NCI-H187 (cell line): Measurements from ENCODE around the gene BIN1.

Experiments
- DNase-seq, 2 experiments: peaks; one replicate each; lab custom pipeline; 2025; lab: John Stamatoyannopoulos, UW

The BIN1 gene, protein sequence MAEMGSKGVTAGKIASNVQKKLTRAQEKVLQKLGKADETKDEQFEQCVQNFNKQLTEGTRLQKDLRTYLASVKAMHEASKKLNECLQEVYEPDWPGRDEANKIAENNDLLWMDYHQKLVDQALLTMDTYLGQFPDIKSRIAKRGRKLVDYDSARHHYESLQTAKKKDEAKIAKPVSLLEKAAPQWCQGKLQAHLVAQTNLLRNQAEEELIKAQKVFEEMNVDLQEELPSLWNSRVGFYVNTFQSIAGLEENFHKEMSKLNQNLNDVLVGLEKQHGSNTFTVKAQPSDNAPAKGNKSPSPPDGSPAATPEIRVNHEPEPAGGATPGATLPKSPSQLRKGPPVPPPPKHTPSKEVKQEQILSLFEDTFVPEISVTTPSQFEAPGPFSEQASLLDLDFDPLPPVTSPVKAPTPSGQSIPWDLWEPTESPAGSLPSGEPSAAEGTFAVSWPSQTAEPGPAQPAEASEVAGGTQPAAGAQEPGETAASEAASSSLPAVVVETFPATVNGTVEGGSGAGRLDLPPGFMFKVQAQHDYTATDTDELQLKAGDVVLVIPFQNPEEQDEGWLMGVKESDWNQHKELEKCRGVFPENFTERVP

DNA sequence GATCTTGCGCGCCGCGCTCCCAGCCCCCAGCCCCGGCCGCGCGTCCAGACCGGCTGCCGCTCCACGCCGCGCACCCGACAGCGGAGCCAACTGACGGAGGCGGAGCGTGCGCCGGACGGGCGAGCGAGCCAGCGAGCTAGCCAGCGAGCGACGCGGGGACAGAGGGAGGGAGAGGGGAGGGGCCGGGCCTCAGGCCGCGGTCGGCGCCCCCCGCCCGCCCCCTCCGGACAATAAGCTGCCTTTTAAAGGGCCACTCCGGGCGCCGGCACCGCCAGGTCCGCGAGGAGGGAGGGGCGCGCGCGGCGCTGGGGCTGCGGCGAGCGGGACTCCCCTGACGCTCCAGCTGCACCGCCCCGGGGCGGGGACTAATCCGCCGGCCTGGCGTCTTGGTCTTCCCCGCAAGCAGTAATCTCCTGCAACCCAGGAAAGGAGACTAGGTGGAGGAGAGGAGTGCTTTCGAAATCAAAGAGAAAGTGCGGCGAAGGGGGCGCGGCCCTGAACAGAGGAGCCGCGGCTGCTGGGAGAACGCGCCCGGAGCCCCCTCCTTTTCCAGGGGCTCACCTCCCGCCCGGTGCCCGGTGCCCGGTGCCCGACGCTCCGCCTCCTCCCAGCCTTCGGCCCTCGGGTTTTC lies at the start of gene BIN1:
BIN1 (minus strand) TSS at position 164 of the 631 bp plus-strand sequence. CDS start 211 bp downstream, outside the sequence.
- DNase-seq: peak; percentile 11 to 19

DNA sequence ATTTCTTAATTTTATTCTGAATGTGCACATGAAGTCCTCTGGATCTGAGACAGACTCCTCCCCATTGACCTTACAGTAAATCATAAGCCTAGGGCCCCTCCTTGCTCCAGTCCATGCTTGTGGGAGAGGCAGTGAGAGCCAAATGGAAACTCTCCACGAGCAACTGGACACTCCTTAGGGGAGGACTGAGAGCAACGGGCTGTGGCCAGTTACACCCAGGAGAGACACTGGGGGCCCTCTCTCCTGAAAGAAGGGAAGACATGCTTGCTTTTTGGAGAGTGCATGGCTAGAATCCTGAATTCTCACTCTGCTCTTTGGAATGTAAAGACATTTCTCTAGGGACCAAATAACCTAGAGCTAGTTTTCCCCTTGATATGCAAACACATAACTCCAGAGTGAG lies 49.0 kb upstream of the BIN1 start:
- no peak for DNase-seq

DNA sequence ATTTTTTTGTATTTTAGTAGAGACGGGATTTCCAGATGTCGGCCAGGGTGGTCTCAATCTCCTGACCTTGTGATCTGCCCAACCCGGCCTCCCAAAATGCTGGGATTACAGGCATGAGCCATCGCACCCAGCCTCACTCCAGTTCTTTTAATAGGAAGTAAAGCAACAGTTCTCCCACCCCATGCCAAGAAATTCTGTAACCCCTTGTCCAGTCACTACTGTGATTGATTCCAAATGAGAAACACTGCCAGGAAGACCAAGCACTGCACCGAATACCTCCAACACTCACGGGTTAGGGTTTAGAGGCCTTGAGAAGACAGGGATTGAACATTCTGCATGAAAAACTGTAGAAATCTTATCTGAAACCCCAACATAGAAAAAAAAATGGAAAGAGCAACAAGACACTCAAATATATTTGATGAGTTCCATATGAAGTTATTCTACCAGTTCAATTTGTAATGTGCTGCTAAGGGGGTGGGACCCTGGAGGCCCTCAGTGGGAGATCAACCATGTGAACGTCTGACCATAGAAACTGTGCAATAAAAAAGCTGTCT lies 48.2 kb upstream of the BIN1 start:
- no peak for DNase-seq

DNA sequence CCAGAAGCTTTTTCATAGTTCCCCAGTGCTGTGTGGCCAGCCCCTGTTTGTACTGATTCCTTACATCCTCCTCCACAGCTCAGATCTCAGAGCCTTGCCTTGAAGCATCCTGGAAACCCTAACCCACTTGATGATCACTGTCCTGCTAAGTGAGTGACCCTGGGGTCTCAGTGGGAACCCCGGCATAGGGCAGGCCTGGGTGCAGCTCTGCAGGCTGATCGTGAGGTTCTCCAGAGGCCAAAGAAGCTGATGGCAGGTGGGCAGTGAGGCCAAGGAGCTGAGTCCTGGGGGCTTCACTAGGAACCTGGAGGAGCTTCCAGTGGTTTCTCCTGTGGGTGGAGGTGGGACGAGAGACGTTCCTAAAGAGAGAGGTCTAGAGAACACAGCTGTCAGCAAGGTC lies 47.4 kb upstream of the BIN1 start:
- no peak for DNase-seq

DNA sequence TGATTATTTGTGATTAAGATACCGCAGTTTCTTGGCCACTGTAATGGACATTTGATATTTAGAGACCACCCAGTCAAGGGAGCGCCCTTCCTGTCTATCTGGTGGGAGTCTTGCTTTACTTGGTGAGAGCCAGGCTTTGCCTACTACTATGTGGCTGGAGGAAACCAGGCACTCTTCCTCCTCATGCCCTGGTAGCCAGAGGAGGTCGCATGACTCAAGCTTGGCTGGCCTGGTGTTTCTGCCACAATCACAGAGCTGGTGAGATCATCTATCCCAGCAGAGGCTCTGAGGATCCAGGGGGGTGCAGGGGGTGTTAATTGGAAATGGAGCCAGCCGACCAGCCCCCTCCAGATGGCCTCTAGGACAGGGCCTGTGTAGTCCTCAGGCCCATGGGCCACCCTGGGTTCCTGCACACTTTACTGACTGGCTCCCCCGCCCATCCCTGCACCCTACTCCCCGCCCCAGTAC lies 46.8 kb upstream of the BIN1 start:
- DNase-seq: no peak

DNA sequence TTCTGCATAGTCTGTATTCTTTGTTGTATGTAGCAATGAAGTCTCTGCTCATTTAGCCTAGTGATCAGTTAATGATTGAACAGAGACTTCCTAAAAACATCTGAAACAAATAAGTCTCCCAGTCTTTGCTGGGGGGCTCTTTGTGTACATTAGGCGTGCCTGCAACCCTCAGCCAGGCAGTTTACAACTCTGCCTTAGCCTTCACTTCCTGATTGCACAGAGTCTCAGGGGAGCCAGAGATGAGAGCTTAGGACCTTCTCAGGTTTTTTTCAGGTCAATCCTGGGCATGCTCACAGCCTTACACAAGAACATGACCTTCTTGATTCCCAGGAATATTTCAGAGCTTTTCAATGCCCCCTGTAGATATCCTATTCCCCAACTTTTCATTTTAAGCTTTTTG lies 44.0 kb upstream of the BIN1 start:
- no peak for DNase-seq

DNA sequence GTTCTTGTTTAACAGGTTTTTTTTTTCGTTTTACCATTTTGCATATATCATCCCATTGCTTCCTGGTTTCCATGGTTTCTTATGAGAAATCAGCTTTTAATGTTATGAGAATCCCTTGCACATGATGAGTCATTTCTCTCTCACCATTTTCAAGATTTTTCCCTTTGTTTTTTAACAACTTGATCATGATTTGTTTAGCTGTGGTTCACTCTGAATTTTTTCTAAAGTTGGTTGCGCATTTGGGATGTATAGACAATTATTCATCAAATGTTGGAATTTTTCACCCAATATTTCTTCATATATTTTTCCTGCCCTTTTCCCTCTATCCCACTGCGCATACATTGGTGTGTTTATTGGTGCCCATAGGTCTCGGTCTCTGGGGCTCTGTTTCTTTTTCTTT lies 42.4 kb upstream of the BIN1 start:
- DNase-seq: no peak

DNA sequence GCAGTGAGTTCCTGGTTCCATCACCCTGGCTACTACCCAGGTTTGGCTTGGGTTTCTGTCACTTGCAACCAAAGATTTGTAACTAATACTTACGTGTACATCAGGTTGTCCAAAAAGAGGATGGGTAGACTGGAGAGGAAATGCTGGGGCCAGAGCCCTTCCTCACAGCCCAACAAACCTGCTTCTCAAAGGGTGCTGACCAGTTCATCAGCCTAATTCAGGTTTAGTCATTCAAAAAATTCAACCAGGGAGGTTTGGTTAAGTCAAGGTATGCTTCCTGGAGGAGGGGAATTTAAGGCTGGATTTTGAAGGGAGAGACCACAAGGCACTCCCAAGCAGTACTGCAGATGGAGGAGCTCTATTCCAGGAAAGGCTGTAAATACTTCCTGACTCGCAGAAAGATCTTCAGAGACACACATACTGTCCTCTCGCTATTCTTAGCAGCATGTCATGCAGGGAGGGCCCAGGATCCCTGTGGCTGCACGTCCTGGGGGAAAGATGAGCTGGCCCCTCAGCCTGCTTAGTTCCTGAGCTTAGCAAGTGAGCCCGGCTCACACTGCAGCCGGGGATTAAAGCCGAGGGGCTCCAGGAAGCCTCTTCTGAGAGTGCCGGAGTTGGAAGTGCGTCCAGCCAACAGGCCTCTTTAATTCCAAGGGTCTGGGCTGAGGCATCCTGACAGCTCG lies 40.0 kb upstream of the BIN1 start:
- no peak for DNase-seq

DNA sequence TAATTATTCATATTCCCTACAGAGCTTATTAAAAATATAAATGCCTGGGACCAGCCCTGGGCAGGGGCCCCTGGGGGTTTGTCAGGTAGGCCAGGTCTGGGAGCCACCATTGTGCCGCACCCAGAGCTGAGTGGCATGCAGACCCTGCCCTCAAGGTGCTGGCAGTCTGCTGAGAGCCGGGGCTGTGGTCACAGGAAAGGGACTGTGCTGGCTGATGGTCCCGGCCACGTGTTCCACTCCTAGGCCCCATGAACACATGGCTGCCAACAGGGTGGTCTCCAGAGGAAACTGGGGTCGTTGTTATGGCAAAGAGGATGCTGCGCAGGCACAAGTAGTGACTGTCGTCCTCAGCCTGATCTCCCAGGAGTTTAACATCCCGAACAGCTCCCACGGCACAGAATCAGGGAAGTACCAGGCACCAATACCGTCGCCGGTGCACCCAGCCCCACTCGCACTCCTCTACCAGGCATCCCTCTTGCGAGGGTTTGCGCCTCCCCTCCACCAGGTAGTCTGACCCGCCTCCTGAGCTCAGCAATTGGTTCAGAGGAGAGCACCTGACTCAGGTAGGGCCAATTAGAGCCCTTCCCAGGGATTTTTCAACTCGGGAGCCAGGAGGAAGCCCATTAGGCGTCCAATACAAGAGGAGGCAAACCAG lies 39.2 kb upstream of the BIN1 start:
- DNase-seq: no peak

DNA sequence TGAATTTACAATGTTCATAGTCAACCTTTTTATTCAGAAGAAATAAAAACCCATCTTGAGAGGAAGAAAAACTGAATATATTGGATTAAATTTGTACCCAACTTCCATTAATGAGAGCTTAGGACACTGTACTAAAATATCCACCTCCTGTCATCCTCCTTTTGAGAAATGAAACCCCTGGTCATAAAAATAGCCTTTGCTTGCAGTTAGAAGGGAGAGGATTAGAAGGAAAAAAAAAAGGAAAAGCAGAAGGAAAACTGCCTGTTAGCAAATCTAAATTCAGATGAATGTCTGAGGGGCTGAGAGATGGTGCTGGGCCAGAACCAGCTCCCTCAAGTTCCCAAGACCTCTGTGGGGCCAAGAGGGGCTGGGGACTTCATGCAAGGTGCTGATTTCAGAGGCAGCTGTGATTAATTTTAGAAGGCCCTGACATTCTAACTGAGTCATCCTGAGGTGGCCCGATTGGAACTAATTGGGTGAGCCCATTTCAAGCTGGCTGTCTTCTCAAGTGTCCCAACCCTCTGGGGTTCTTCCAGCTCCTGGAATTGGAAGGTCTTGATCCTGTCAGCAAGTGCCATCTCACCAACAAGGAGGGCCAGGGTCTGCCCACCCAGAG lies 38.4 kb upstream of the BIN1 start:
- no peak for DNase-seq

DNA sequence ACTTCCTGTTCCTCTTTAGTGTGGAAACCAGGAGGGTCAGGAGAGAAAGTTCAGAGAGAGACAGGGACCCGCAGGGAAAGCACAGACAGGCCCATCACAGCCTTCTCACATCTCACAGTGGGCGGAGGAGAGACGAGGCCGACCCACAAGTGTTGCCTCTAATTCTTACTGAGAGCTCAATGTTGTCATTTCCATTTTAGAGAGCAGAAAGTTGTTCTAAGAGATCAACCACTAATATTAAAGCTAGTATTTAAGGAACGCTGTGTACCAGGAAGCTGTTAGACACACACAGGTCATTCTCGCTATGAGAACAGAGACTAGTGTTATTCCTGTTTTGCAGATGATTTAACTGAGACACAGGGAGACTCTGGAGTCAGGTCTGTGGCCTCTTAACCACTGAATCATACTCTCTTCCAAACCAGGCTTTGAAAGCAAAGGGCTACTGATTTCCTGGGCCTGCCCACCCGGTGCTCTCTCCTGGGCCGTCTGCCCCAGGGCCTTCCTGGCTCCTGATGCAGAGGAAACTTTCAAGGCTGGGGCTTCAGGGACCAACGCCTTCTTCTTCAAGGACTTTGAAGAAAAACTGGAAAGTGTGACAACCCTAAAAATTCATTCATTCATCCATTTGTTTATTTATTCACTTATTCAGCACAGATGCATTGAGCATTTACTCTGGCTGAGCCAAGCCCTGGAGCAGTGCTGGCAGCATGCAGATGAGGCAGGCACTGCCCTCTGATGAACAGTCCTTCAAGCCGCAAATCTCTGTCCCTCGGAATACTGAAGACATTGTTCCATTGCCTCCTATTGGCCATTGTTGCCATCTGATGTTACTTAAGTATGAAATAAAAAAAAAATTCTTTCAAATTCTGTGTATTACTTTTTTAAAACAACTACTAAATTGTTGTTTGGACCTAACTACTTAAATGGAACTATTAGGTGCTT lies 37.2 kb upstream of the BIN1 start:
- no peak for DNase-seq

DNA sequence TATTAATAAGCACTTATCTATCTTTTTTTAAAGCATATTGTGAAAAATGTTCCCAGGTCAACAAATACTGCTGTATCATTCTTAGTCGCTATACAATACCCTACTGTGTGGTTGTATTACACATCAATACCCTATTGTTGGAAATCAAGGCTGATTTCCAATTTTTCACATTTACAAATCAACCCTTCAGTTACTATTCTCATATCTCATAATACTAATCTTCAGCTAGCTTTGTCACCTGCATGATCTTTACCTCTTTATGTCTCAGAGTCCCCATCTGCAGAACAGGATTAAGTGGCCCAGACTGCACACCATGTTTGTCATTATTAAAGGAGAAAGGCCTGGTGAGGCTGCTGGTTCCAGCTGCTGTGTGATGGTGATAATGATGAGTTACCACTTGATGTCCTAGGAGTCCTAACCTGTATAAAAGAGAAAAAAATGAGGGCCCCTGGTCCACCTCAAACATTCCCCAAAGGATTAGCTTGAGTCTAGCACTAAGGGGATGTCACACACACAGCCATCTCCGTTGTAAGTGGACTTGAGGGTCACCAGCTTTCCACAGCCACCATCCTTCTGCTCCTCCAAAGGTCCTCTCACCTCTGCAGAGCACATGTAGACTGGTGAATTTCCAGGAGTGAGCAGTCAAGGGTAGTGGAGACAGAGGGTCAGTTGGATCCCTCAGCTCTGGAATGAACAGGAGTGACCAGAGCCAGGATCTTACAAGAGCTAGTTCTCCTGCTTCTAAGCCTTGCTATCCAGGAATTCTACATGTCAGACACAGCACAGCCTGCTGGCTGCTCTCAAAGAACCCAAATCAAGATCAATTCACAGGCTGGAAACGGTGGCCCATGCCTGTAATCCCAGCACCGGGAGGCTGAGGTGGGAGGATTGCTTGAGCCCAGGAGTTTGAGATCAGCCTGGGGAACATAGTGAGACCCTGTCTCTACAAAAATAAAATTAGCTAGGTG lies 36.0 kb upstream of the BIN1 start:
- no peak for DNase-seq

DNA sequence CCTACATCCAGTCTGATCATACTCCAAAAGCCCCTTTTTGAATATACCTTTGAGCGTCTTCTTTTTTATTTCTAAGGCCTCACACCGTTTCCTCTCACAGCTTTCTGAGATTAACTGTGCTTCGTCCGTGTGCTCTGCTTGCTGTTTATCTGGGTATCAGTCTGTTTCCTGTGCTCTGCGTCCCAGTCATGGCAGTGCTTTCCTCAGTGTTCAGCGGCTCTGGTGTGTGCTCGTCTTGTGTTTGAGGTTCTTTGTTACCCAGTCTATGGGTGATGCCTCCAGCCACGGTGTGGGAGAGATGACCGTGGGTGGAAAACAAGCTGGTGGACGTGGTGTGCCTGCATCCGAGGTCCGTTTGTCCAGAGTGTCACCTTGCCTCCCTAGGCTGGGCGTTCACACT lies 33.6 kb upstream of the BIN1 start:
- DNase-seq: no peak

DNA sequence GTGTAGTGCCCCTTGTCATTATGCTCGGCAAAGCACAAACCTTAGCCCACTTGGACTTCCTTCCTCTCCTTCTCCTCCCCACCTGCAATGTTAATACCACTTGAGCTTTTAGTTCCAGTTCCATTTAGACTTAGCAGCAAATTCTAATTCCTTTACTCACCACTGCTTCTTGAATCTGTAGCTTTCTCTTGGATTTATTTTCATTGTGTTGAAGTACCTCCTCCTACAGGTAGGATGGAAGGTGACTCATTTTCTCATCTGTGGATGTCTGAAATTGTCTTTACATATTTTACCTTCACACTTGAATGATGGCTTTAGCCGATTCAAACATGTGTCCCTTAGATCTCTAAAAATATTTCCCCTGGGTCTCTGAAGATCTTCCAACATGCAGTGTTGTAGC lies 32.8 kb upstream of the BIN1 start:
- DNase-seq: no peak

DNA sequence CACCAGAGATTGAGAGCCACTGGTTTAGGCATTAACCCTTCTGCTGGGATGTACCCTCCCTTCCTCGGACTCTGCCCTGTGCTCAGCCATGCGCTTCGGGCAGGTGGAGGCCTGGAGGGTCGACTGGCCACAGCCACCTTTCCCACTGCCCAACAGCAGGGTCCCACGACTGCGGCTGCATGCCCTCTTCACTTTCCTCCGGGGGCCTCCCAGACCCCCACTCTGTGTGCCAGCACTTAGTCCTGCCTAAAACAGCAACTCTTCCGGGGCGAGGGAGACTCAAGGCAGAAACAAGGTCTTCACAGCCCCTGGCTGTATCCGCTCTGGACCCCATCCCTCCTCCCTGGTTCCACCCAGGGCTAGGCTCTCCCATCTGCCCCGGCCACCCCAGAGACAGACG lies 31.3 kb upstream of the BIN1 start:
- no peak for DNase-seq

DNA sequence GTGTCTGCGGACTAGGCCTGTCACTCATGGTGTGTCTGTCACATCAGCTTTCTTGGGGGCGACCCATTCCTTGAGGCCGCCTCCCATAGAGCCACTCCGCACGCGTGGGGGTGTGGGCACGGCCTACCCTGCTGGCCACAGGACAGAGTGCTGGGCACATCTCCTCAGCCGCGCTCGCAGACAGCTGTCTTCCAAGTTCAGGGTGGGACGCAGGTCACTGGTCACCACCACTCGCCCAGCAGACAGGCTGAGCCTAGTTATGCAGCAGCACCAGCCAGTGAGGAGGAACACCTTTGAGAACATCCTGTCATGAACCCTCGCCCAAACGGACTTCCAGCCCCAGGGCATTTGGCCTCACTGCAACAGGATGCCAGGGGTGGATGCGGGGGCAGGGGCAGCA lies 30.8 kb upstream of the BIN1 start:
- DNase-seq: no peak

DNA sequence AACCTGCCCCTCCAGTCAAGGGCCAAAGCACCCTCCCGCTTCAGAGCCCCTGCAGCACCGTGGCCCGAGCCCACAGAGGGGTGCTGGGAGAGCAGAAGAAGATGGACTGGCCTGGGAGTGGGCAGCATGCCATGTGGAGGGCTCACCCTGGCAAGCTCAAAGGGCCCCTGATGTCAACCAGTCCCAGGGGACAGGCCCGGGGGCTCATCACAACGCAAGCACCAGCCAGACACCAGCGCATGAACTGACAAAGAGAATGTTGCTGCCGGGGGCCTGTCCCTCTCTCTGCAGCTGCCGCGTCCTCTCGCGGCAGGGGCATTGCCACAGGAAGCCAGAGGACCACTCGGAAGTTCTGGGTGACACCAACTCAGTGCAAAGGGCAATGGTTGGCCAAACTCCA lies 30.3 kb upstream of the BIN1 start:
- no peak for DNase-seq

DNA sequence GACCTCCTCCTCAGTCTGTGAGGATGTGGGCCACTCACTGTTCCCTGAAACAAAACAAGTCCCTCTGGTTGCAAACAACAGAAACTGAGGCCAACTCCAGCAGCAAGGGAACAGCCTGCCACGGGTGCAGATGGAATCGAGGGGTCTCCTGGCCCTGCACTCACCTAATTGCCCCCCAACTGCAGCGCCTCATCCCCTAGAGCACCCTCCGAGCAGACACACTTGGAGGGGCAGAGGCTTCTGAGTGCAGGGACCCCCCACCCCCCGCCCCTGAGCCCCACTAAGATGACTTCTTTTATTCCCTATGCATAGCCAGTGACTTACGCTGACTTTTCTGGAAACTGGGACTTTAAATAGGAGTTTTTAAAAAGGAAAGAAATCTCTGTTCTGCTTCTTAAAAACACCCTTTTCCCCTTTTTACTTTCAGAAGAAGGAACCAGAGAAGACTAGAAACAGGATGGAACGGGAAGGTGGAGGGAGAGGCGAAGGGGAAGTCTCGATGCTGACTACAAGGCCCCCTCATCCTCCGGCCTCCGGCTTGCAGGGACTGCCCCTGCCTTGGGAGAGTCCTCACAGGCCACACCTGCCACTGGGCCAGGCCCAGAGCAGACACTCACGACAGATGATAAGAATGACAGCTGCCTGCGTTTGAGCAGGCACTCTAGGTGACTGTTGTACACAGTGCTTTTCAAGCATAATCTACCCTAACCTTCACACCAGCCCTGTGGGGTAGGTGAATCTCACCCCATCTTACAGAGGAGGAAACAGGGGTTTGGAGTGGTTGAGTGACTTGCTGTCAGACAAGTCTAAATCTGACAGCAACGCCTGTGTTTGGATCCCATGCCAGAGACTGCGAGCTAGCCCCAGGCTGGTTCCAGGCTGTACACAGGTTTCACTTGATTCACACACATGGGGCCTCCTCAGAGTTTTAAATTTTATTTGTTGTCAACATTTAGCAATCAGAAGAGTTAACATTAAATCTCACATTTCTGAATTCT lies 28.2 kb upstream of the BIN1 start:
- DNase-seq: no peak
